AG04449 (cell line): ENCODE results near the gene EVI2A.

Source experiments
- CTCF ChIA-PET: fragments of 350-600 bp; formaldehyde crosslinking; extraction: SDS; loops from one replicate; lab custom pipeline; 2021; ENCODE audit warnings: antibody characterized with exemption; lab: Yijun Ruan, JAX
- POLR2A ChIA-PET: fragments of 400-600, 350-600 bp; formaldehyde crosslinking; extraction: SDS; loops from one replicate; lab custom pipeline; 2020; ENCODE audit warnings: antibody characterized with exemption, inconsistent platforms; lab: Yijun Ruan, JAX
- DNase-seq: peaks from one replicate; pipeline ENCODE4 v3.0.0-alpha.2; 2010; ENCODE audit warnings: low read depth, low spot score
- H3K4me3 ChIP-seq: 2 replicates; pipeline ENCODE4 v1.5.1; 2011; ENCODE audit warnings: low read depth, mild to moderate bottlenecking, control low read depth, low read length
- CTCF ChIP-seq: IDR thresholded peaks from one replicate; pipeline ENCODE4 v1.5.1; 2011; ENCODE audit warnings: mild to moderate bottlenecking, moderate library complexity, low read length, control low read depth, inconsistent platforms; ENCODE audit not compliant: insufficient read depth; ENCODE audit errors: missing control alignments

EVI2A gene

GRCh38 chr17:31274252-31274651 lies 47.2 kb downstream of the EVI2A start:
- CTCF ChIA-PET, result no interaction called here
- DNase-seq, result no peak
- H3K4me3 ChIP-seq, result no peak overlapping the region
- POLR2A ChIA-PET, result no interaction called here
- TF ChIP-seq CTCF, result no peak

- ChIA-PET POLR2A (no interaction called here), CTCF (no interaction called here)
- TF ChIP-seq CTCF, result no peak
- no peak for DNase-seq
- H3K4me3 ChIP-seq, result no peak overlapping the region
Measured at GRCh38 chr17:31273516-31273915, 47.9 kb downstream of the EVI2A start.

GRCh38 chr17:31272803-31273202 lies 48.6 kb downstream of the EVI2A start:
- no peak for DNase-seq
- no peak for TF ChIP-seq CTCF
- ChIA-PET POLR2A (no interaction called here), CTCF (no interaction called here)
- no peak overlapping the region for H3K4me3 ChIP-seq

GRCh38 chr17:31272236-31272635 lies 49.2 kb downstream of the EVI2A start:
- no peak overlapping the region for H3K4me3 ChIP-seq
- ChIA-PET CTCF (no interaction called here), POLR2A (no interaction called here)
- DNase-seq, result no peak
- TF ChIP-seq CTCF, result no peak

GRCh38 chr17:31269578-31269983 lies 51.8 kb downstream of the EVI2A start:
- POLR2A ChIA-PET, result interaction anchor here (0.5 to 2.0 kb wide), 3 partner anchors 13 to 79 kb away, joined by 3 to 7 read pairs (median 4); no protein-coding TSS in a partner anchor
- DNase-seq, result peak; percentile 93
- H3K4me3 ChIP-seq, result no peak overlapping the region
- no peak for TF ChIP-seq CTCF
- CTCF ChIA-PET, result interaction anchor here (1.0 to 1.8 kb wide), 2 partner anchors 19 to 104 kb away, joined by 3 read pairs; no protein-coding TSS in a partner anchor

GRCh38 chr17:31269036-31269577 lies 52.3 kb downstream of the EVI2A start:
- CTCF ChIA-PET, result interaction anchor here (1.0 to 1.8 kb wide), 2 partner anchors 19 to 104 kb away, joined by 3 read pairs; no protein-coding TSS in a partner anchor
- DNase-seq, result no peak
- TF ChIP-seq CTCF, result no peak
- POLR2A ChIA-PET, result interaction anchor here (0.5 to 2.0 kb wide), 3 partner anchors 12 to 79 kb away, joined by 3 to 7 read pairs (median 4); no protein-coding TSS in a partner anchor
- H3K4me3 ChIP-seq, result no peak overlapping the region
